Neural cell (in vitro differentiated cells): ENCODE data around the gene AREG. TPM values are rescaled to one million over a fixed set of nuclear protein-coding genes. Genes with fewer than 3 reads are reported as not detected.

Experiments used
- H2AFZ ChIP-seq: fragments of 200-600, 300-800 bp; sonication (generic), shearing (Covaris generic); 2 replicates; pipeline ENCODE4 v1.6.0; 2014; ENCODE audit warnings: low read depth, mild to moderate bottlenecking, antibody characterized with exemption, low read length, moderate library complexity
- H3F3A ChIP-seq: fragments of 200-600 bp; shearing (Covaris generic); 2 replicates; pipeline ENCODE4 v1.6.1; 2016; ENCODE audit warnings: mild to moderate bottlenecking, moderate library complexity, mixed read lengths, antibody characterized with exemption, low read length; ENCODE audit not compliant: insufficient read depth, poor library complexity, severe bottlenecking
- H3K27ac ChIP-seq: fragments of 200-600, 300-800 bp; sonication (generic), shearing (Covaris generic); 2 replicates; pipeline ENCODE4 v1.5.1; 2014; ENCODE audit warnings: mild to moderate bottlenecking, low read length, moderate library complexity
- H3K27me3 ChIP-seq: fragments of 300-800, 200-600 bp; sonication (generic), shearing (Covaris generic); 2 replicates; pipeline ENCODE4 v1.6.0; 2014; ENCODE audit warnings: mild to moderate bottlenecking, low read depth, low read length, moderate library complexity; ENCODE audit not compliant: insufficient read depth
- H3K36me3 ChIP-seq: fragments of 300-800, 200-600 bp; sonication (generic), shearing (Covaris generic); 2 replicates; pipeline ENCODE4 v1.5.1; 2014; ENCODE audit warnings: mild to moderate bottlenecking, antibody characterized with exemption, low read length, moderate library complexity; ENCODE audit not compliant: insufficient read depth
- H3K4me2 ChIP-seq: fragments of 300-800, 200-600 bp; sonication (generic), shearing (Covaris generic); 2 replicates; pipeline ENCODE4 v1.6.0; 2014; ENCODE audit warnings: mild to moderate bottlenecking, low read length
- H3K4me3 ChIP-seq: fragments of 300-800, 200-600 bp; sonication (generic), shearing (Covaris generic); 2 replicates; pipeline ENCODE4 v1.5.1; 2014; ENCODE audit warnings: mild to moderate bottlenecking, low read length, moderate library complexity
- H3K79me2 ChIP-seq: fragments of 200-600 bp; shearing (Covaris generic); replicated peaks from 2 replicates; pipeline ENCODE4 v1.6.0; 2014; ENCODE audit warnings: mild to moderate bottlenecking, low read length, moderate library complexity; ENCODE audit not compliant: insufficient read depth
- H3K9ac ChIP-seq: fragments of 300-800, 200-600 bp; sonication (generic), shearing (Covaris generic); 2 replicates; pipeline ENCODE4 v1.6.1; 2016; ENCODE audit warnings: mild to moderate bottlenecking, low read length, mixed read lengths
- H3K9me2 ChIP-seq: fragments of 200-600 bp; shearing (Covaris generic); 2 replicates; pipeline ENCODE4 v1.6.1; 2016; ENCODE audit warnings: mild to moderate bottlenecking, low read length, mixed read lengths; ENCODE audit not compliant: insufficient read depth
- H3K9me3 ChIP-seq: fragments of 200-600, 300-800 bp; sonication (generic), shearing (Covaris generic); 2 replicates; pipeline ENCODE4 v1.6.1; 2016; ENCODE audit warnings: mild to moderate bottlenecking, mixed run types, low read length, moderate library complexity, mixed read lengths
- H4K20me1 ChIP-seq: fragments of 200-600 bp; shearing (Covaris generic); 2 replicates; pipeline ENCODE4 v1.6.1; 2016; ENCODE audit warnings: mild to moderate bottlenecking, mixed run types; ENCODE audit not compliant: insufficient read depth
- EP300 ChIP-seq: fragments of 450-650 bp; conservative IDR thresholded peaks from 2 replicates; pipeline ENCODE4 v1.6.1; 2014; ENCODE audit warnings: antibody characterized with exemption, mild to moderate bottlenecking, moderate library complexity; ENCODE audit not compliant: poor library complexity, severe bottlenecking
- EZH2 ChIP-seq: fragments of 200-600, 300-800 bp; shearing (Covaris generic), sonication (generic); IDR thresholded peaks from 2 replicates; pipeline ENCODE4 v1.6.1; 2014; ENCODE audit warnings: antibody characterized with exemption, low read length, borderline replicate concordance, mild to moderate bottlenecking; ENCODE audit not compliant: insufficient read depth, poor library complexity, severe bottlenecking
- MXI1 ChIP-seq: fragments of 450-650 bp; conservative IDR thresholded peaks from 2 replicates; pipeline ENCODE4 v1.6.1; 2014; ENCODE audit warnings: antibody characterized with exemption, mild to moderate bottlenecking; ENCODE audit not compliant: poor library complexity, severe bottlenecking
- POLR2AphosphoS5 ChIP-seq: IDR thresholded peaks from 2 replicates; pipeline ENCODE4 v1.6.1; 2012
- RAD21 ChIP-seq: fragments of 450-650 bp; conservative IDR thresholded peaks from 2 replicates; pipeline ENCODE4 v1.6.1; 2014; ENCODE audit warnings: antibody characterized with exemption, mild to moderate bottlenecking, moderate library complexity
- REST ChIP-seq: IDR thresholded peaks from 2 replicates; pipeline ENCODE4 v1.6.1; 2012; ENCODE audit warnings: borderline replicate concordance
- SMC3 ChIP-seq: fragments of 450-650 bp; conservative IDR thresholded peaks from 2 replicates; pipeline ENCODE4 v1.6.1; 2014; ENCODE audit warnings: antibody characterized with exemption, mild to moderate bottlenecking, moderate library complexity; ENCODE audit not compliant: poor library complexity
- TAF1 ChIP-seq: IDR thresholded peaks from 2 replicates; pipeline ENCODE4 v1.6.1; 2012; ENCODE audit warnings: low read depth
- polyA minus RNA-seq: library from RNA; depleted of rRNA, polyadenylated mRNA; stranded (reverse); fragments of >200 nt; gene quantifications from 2 replicates; pipeline ENCODE4 v1.2.3, GENCODE V29; 2014
- polyA plus RNA-seq: library from polyadenylated mRNA; depleted of rRNA; stranded (reverse); fragments of >200 nt; gene quantifications from 2 replicates; pipeline ENCODE4 v1.2.3, GENCODE V29; 2014
- TF ChIP-seq, protein P1 (sequence below): fragments of 450-650 bp; IDR thresholded peaks from 2 replicates; pipeline ENCODE4 v1.5.1; 2014; ENCODE audit warnings: antibody characterized with exemption, mild to moderate bottlenecking, moderate library complexity; ENCODE audit not compliant: poor library complexity, severe bottlenecking

AREG gene, protein sequence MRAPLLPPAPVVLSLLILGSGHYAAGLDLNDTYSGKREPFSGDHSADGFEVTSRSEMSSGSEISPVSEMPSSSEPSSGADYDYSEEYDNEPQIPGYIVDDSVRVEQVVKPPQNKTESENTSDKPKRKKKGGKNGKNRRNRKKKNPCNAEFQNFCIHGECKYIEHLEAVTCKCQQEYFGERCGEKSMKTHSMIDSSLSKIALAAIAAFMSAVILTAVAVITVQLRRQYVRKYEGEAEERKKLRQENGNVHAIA
- polyA plus RNA-seq (not detected in 2 replicates), polyA minus RNA-seq (not detected in 2 replicates)

- no peak within 1 kb of the TSS for H3K27ac ChIP-seq
- no peak for TF ChIP-seq POLR2AphosphoS5
- peak; percentile 70 for TF ChIP-seq MXI1
- TF ChIP-seq, protein P1, sequence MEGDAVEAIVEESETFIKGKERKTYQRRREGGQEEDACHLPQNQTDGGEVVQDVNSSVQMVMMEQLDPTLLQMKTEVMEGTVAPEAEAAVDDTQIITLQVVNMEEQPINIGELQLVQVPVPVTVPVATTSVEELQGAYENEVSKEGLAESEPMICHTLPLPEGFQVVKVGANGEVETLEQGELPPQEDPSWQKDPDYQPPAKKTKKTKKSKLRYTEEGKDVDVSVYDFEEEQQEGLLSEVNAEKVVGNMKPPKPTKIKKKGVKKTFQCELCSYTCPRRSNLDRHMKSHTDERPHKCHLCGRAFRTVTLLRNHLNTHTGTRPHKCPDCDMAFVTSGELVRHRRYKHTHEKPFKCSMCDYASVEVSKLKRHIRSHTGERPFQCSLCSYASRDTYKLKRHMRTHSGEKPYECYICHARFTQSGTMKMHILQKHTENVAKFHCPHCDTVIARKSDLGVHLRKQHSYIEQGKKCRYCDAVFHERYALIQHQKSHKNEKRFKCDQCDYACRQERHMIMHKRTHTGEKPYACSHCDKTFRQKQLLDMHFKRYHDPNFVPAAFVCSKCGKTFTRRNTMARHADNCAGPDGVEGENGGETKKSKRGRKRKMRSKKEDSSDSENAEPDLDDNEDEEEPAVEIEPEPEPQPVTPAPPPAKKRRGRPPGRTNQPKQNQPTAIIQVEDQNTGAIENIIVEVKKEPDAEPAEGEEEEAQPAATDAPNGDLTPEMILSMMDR: peak; percentile 61
- no peak for TF ChIP-seq TAF1
- TF ChIP-seq RAD21: peak; percentile 21
- TF ChIP-seq SMC3: no peak
- TF ChIP-seq REST: no peak
- TF ChIP-seq EZH2: no peak
- TF ChIP-seq EP300: no peak
- no peaks in the 10 kb centered on the region for H3F3A ChIP-seq
- no peaks in the 10 kb centered on the region for H3K79me2 ChIP-seq
- H2AFZ ChIP-seq: no peak within 1 kb of the TSS
- peaks cover 33% of the 10 kb centered on the region for H3K27me3 ChIP-seq
- H3K4me3 ChIP-seq: peak within 1 kb of the TSS; percentile 81
- H3K9me3 ChIP-seq: no peaks in the 10 kb centered on the region
- H3K9ac ChIP-seq: no peak within 1 kb of the TSS
- no peaks in the 10 kb centered on the region for H4K20me1 ChIP-seq
- no peaks in the 10 kb centered on the region for H3K9me2 ChIP-seq
- no peaks in the 10 kb centered on the region for H3K36me3 ChIP-seq
- H3K4me2 ChIP-seq: peak within 1 kb of the TSS; percentile 50
Measured at GRCh38 chr4:74444891-74445642, at the start of gene AREG. Gene AREG (plus strand): TSS chr4:74445136. CDS start chr4:74445346, 210 bp downstream.

DNA sequence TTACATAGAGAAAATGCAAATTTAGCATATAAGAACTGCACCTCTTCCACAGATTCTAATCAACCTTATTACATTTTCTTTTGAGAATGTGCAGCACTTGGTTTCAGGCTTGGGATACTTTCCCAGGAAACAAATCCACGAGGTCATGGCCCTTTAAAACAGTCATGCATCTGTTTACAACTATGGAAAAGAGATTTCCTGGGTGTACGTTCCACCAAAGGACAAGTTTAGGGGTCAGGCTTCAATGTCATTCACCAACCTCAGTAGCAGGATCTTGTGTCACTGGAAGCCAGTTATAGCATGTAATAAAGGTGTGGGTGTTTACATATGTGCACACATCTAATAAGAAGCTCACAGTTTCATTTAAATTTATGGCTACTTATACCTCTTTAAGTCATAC, 49.3 kb upstream of the AREG start:
- Histone ChIP-seq H3K9ac (no peak overlapping the region), H3K4me3 (no peak overlapping the region), H3K27me3 (no peaks in the 10 kb centered on the region), H3K9me2 (no peaks in the 10 kb centered on the region), H3K36me3 (no peaks in the 10 kb centered on the region), H2AFZ (no peak overlapping the region), H3F3A (no peaks in the 10 kb centered on the region), H4K20me1 (no peaks in the 10 kb centered on the region), H3K27ac (no peak overlapping the region), H3K9me3 (no peaks in the 10 kb centered on the region), H3K79me2 (no peaks in the 10 kb centered on the region), H3K4me2 (no peak overlapping the region)
- TF ChIP-seq RAD21 (no peak), POLR2AphosphoS5 (no peak), SMC3 (no peak), TAF1 (no peak)
- TF ChIP-seq, protein P1: no peak
